HepG2 (cell line): Measurements from ENCODE around the gene POU4F3. TPM values are rescaled to one million over a fixed set of nuclear protein-coding genes. Genes with fewer than 3 reads are reported as not detected.

Experiments used
- ATAC-seq: fragments of 200-7000 bp; cut with Tn5 transposase; 3 replicates; pipeline ENCODE4 v1.9.1; 2020; ENCODE audit warnings: mild to moderate bottlenecking, moderate library complexity
- BruUV-seq: library from RNA; stranded (reverse); fragments of 400-500 nt; replicated peaks from 2 replicates; lab custom pipeline; 2021; lab: Mats Ljungman, UMichigan
- CTCF ChIA-PET: fragments of 300-600 bp; formaldehyde crosslinking; extraction: SDS; loops from one replicate; lab custom pipeline; 2021; ENCODE audit warnings: low total read pairs, inconsistent platforms, low intra/inter-chr PET ratio; lab: Yijun Ruan, JAX
- POLR2A ChIA-PET: fragments of 350-600 bp; sonication (Branson Sonifier 250); formaldehyde crosslinking; loops from one replicate; lab custom pipeline; 2020; ENCODE audit warnings: antibody characterized with exemption, inconsistent platforms; lab: Yijun Ruan, JAX
- DNase-seq: peaks from one replicate; pipeline ENCODE4 v3.0.0-alpha.2; 2015; ENCODE audit warnings: low spot score
- FAIRE-seq: peaks from 3 replicates; lab custom pipeline; 2011; peaks lifted over from hg19 to GRCh38; lab: Jason Lieb, UNC
- H2AFZ ChIP-seq: one replicate; pipeline ENCODE4 v1.6.1; 2011; ENCODE audit warnings: low read length, inconsistent platforms
- H3K27ac ChIP-seq: fragments of 300-600 bp; 3 replicates; pipeline ENCODE4 v1.8.0; 2011; ENCODE audit warnings: mixed run types, mild to moderate bottlenecking, mixed read lengths, low read length, inconsistent platforms; ENCODE audit not compliant: insufficient read depth; ENCODE audit errors: extremely low read length
- H3K27me3 ChIP-seq, 2 experiments: fragments of 200-600 bp in 1 of 2; 2 replicates in 1 of 2; 3 replicates in 1 of 2; pipeline versions ENCODE4 v1.6.0 to v1.8.0; 2011; ENCODE audit warnings: low read length in 2 of 2, mild to moderate bottlenecking in 2 of 2, moderate library complexity in 2 of 2, inconsistent platforms in 1 of 2; ENCODE audit not compliant: insufficient read depth in 2 of 2, control insufficient read depth in 1 of 2
- H3K36me3 ChIP-seq, 2 experiments: fragments of 200-600 bp in 1 of 2; replicated peaks in 1 of 2; 2 replicates in 1 of 2; 3 replicates in 1 of 2; pipeline versions ENCODE4 v1.5.1 to v1.8.0; 2011; ENCODE audit warnings: low read length in 2 of 2, inconsistent platforms in 1 of 2; ENCODE audit not compliant: insufficient read depth in 2 of 2, control insufficient read depth in 1 of 2
- H3K4me1 ChIP-seq: 2 replicates; pipeline ENCODE4 v1.5.1; 2012; ENCODE audit warnings: low read length, inconsistent platforms; ENCODE audit not compliant: insufficient read depth
- H3K4me2 ChIP-seq: 2 replicates; pipeline ENCODE4 v1.6.0; 2011; ENCODE audit warnings: low read depth, low read length, inconsistent platforms
- H3K4me3 ChIP-seq, 3 experiments: fragments of 200-600 bp in 1 of 3; sonication (generic), shearing (Covaris generic) in 1 of 3; replicated peaks in 1 of 3; 2 replicates each; pipeline ENCODE4 v1.5.1; 2011 to 2016; ENCODE audit warnings: low read length in 3 of 3, inconsistent platforms in 2 of 3, low read depth in 2 of 3, mild to moderate bottlenecking in 2 of 3, control low read depth in 1 of 3, mixed read lengths in 1 of 3; ENCODE audit not compliant: insufficient read depth in 1 of 3
- H3K79me2 ChIP-seq: one replicate; pipeline ENCODE4 v1.6.1; 2011; ENCODE audit warnings: low read length, inconsistent platforms; ENCODE audit not compliant: insufficient read depth
- H3K9ac ChIP-seq: 2 replicates; pipeline ENCODE4 v1.6.0; 2011; ENCODE audit warnings: mild to moderate bottlenecking, low read depth, low read length, inconsistent platforms; ENCODE audit not compliant: insufficient read depth
- H3K9me3 ChIP-seq: 2 replicates; pipeline ENCODE4 v1.5.1; 2012; ENCODE audit warnings: mild to moderate bottlenecking, low read length
- H4K20me1 ChIP-seq: 2 replicates; pipeline ENCODE4 v1.6.0; 2011; ENCODE audit warnings: inconsistent platforms, mild to moderate bottlenecking, low read length, moderate library complexity; ENCODE audit not compliant: insufficient read depth
- ATRX ChIP-seq: sonication (generic); formaldehyde crosslinking; IDR thresholded peaks from 2 replicates; pipeline ENCODE4 v1.4.0; 2020; ENCODE audit warnings: missing genetic modification reagents, borderline replicate concordance
- CBX5 ChIP-seq: sonication (generic); formaldehyde crosslinking; IDR thresholded peaks from 2 replicates; pipeline ENCODE4 v1.4.0; 2020; ENCODE audit warnings: missing genetic modification reagents, borderline replicate concordance
- ELF4 ChIP-seq: sonication (generic); formaldehyde crosslinking; IDR thresholded peaks from 2 replicates; pipeline ENCODE4 v1.5.0; 2020; ENCODE audit warnings: missing genetic modification reagents, mild to moderate bottlenecking, moderate library complexity, borderline replicate concordance
- FOXC1 ChIP-seq: sonication (generic); formaldehyde crosslinking; IDR thresholded peaks from 2 replicates; pipeline ENCODE4 v1.8.0; 2022; ENCODE audit warnings: mild to moderate bottlenecking, missing genetic modification reagents, borderline replicate concordance
- GATAD1 ChIP-seq: IDR thresholded peaks from 2 replicates; pipeline ENCODE4 v1.6.1; 2016; ENCODE audit warnings: missing genetic modification reagents, missing compliant biosample characterization
- HDAC6 ChIP-seq: fragments of 200-600 bp; sonication (generic); IDR thresholded peaks from 2 replicates; pipeline ENCODE4 v1.7.0; 2017; ENCODE audit warnings: mild to moderate bottlenecking, antibody characterized with exemption, low read length, low read depth
- KDM3A ChIP-seq: IDR thresholded peaks from 2 replicates; pipeline ENCODE4 v1.6.1; 2018; ENCODE audit warnings: low read depth, missing compliant biosample characterization
- KLF9 ChIP-seq: IDR thresholded peaks from 2 replicates; pipeline ENCODE4 v1.6.1; 2016; ENCODE audit warnings: low read depth
- MEIS1 ChIP-seq: sonication (generic); formaldehyde crosslinking; IDR thresholded peaks from 2 replicates; pipeline ENCODE4 v1.9.0; 2021; ENCODE audit warnings: mild to moderate bottlenecking, missing genetic modification reagents, moderate library complexity, borderline replicate concordance
- NBN ChIP-seq: fragments of 450-650 bp; conservative IDR thresholded peaks from 2 replicates; pipeline ENCODE4 v1.6.1; 2017
- ZNF75D ChIP-seq: sonication (generic); formaldehyde crosslinking; IDR thresholded peaks from 2 replicates; pipeline ENCODE4 v1.8.1; 2023; ENCODE audit warnings: missing genetic modification reagents, mild to moderate bottlenecking, borderline replicate concordance
- ZNF768 ChIP-seq: sonication (generic); formaldehyde crosslinking; IDR thresholded peaks from 2 replicates; pipeline ENCODE4 v1.4.0; 2020; ENCODE audit warnings: missing genetic modification reagents
- ZNF781 ChIP-seq: sonication (generic); formaldehyde crosslinking; IDR thresholded peaks from 2 replicates; pipeline ENCODE4 v1.5.1; 2020; ENCODE audit warnings: borderline replicate concordance, mild to moderate bottlenecking, missing genetic modification reagents; ENCODE audit errors: not compliant biosample characterization
- ZNF784 ChIP-seq: sonication (generic); formaldehyde crosslinking; IDR thresholded peaks from 2 replicates; pipeline ENCODE4 v1.5.1; 2020; ENCODE audit warnings: missing genetic modification reagents, mild to moderate bottlenecking, borderline replicate concordance
- WGBS: methylation state at CpG from one replicate; pipeline ENCODE4 v1.1.6; 2017; ENCODE audit warnings: low lambda C conversion rate; 5-methylcytosine and 5-hydroxymethylcytosine counted together
- in situ Hi-C: cut with HindIII; loops from 2 replicates; pipeline ENCODE4 v1.10.0; 2017; ENCODE audit warnings: low pct_unique_long_range_greater_than_20kb; ENCODE audit not compliant: extremely low pct_ligation_motif_present
- intact Hi-C: fragments of 100-400 bp; cut with micrococcal nuclease; formaldehyde crosslinking; loops from one replicate; pipeline ENCODE4 v1.10.0; 2022; ENCODE audit not compliant: unreplicated experiment
- polyA plus RNA-seq, 8 experiments: library from polyadenylated mRNA; depleted of rRNA in 3 of 8; stranded (reverse) in 7 of 8; unstranded in 1 of 8; fragments of >200 nt; fragmentation: Illumina TruSeq in 4 of 8; extraction: Trizol in 4 of 8; gene quantifications; 2 replicates each; pipeline versions ENCODE4 v1.2.1 to v1.2.3, GENCODE V29; 2011 to 2016; ENCODE audit warnings: low read depth in 4 of 8, missing spikeins in 1 of 8, mixed read lengths in 1 of 8; ENCODE audit not compliant: insufficient read depth in 1 of 8
- total RNA-seq, 5 experiments: library from RNA; depleted of rRNA; stranded (reverse); fragments of >200 nt; fragmentation: Illumina TruSeq; extraction: Trizol; gene quantifications; 2 replicates each; pipeline ENCODE4 v1.2.3, GENCODE V29; 2016; ENCODE audit warnings: low read depth in 1 of 5
- TF ChIP-seq, protein P1 (sequence below): sonication (generic); formaldehyde crosslinking; IDR thresholded peaks from 2 replicates; pipeline ENCODE4 v1.5.0; 2020; ENCODE audit warnings: mild to moderate bottlenecking, missing genetic modification reagents

The POU4F3 gene
- total and polyA plus RNA-seq, 2 of the 13 experiments (the other 11 are each of a cell fraction or from before 2014, with no cell fraction given): not detected

DNA sequence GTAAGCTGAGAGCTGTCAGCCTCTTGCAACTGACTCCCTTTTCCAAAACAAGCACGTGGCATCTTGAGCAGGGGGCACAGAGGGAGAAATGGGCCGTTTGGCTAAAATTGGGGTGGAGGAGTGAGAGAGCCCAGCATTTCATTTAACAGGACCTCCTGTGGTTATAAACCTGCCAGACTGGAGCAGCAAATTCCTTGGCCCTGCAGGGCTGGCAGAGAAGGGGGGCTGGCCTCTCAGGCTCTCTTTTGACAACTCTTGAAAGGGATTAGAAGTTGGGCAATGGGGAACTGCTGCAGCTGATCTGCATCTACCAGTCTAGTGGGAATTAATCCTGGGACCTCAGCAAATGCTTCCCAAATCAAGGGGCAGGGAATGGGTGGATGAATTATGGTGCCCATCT, 7.2 kb upstream of the POU4F3 start:
- H4K20me1 ChIP-seq: no peaks in the 10 kb centered on the region
- FAIRE-seq (no peak), ATAC-seq (no peak), DNase-seq (no peak)
- no peak overlapping the region for H3K9ac ChIP-seq
- H3K9me3 ChIP-seq: no peaks in the 10 kb centered on the region
- H2AFZ ChIP-seq: no peak overlapping the region
- peaks cover 0 to 5% of the 10 kb centered on the region in 2 experiments; a peak in 1 of 5 replicates for H3K27me3 ChIP-seq
- H3K4me1 ChIP-seq: no peaks in the 10 kb centered on the region
- H3K79me2 ChIP-seq: no peaks in the 10 kb centered on the region
- no peak overlapping the region for H3K4me3 ChIP-seq
- BruUV-seq: no TSS peak
- CTCF ChIA-PET: no interaction called here
- intact Hi-C loops: no loop called here
- H3K4me2 ChIP-seq: no peak overlapping the region
- no peaks in the 10 kb centered on the region for H3K36me3 ChIP-seq
- WGBS: 0% methylated on average over 2 of the region's 2 CpGs
- POLR2A ChIA-PET: no interaction called here
- TF ChIP-seq NBN (no peak), FOXC1 (no peak), ZNF75D (CRISPR knock-in tag) (no peak), ZNF784 (CRISPR knock-in tag) (no peak), HDAC6 (no peak)
- H3K27ac ChIP-seq: no peak overlapping the region
- in situ Hi-C loops: no loop called here

- in situ Hi-C loops (no loop called here), intact Hi-C loops (no loop called here)
- Histone ChIP-seq H3K27ac (no peak overlapping the region), H3K79me2 (no peaks in the 10 kb centered on the region), H4K20me1 (no peaks in the 10 kb centered on the region; the same call in 1 of the 2 replicates), H3K4me1 (no peaks in the 10 kb centered on the region), H3K4me3 (no peak overlapping the region), H3K36me3 (no peaks in the 10 kb centered on the region), H3K9ac (no peak overlapping the region), H3K9me3 (no peaks in the 10 kb centered on the region), H3K4me2 (no peak overlapping the region), H3K27me3 (peaks cover 2 to 25% of the 10 kb centered on the region in 2 experiments; a peak in 2 of 5 replicates), H2AFZ (no peak overlapping the region)
- WGBS: 66% methylated on average over 7 of the region's 24 CpGs
- ChIA-PET CTCF (no interaction called here), POLR2A (no interaction called here)
- no TSS peak for BruUV-seq
- FAIRE-seq (no peak), DNase-seq (no peak), ATAC-seq (no peak)
- TF ChIP-seq MEIS1 (CRISPR knock-in tag) (no peak), ATRX (CRISPR knock-in tag) (no peak), ZNF781 (CRISPR knock-in tag) (no peak), KLF9 (CRISPR knock-in tag) (no peak), CBX5 (CRISPR knock-in tag) (no peak), KDM3A (CRISPR knock-in tag) (no peak), GATAD1 (CRISPR knock-in tag) (no peak), ELF4 (CRISPR knock-in tag) (no peak), ZNF768 (CRISPR knock-in tag) (no peak)
- TF ChIP-seq, protein P1, sequence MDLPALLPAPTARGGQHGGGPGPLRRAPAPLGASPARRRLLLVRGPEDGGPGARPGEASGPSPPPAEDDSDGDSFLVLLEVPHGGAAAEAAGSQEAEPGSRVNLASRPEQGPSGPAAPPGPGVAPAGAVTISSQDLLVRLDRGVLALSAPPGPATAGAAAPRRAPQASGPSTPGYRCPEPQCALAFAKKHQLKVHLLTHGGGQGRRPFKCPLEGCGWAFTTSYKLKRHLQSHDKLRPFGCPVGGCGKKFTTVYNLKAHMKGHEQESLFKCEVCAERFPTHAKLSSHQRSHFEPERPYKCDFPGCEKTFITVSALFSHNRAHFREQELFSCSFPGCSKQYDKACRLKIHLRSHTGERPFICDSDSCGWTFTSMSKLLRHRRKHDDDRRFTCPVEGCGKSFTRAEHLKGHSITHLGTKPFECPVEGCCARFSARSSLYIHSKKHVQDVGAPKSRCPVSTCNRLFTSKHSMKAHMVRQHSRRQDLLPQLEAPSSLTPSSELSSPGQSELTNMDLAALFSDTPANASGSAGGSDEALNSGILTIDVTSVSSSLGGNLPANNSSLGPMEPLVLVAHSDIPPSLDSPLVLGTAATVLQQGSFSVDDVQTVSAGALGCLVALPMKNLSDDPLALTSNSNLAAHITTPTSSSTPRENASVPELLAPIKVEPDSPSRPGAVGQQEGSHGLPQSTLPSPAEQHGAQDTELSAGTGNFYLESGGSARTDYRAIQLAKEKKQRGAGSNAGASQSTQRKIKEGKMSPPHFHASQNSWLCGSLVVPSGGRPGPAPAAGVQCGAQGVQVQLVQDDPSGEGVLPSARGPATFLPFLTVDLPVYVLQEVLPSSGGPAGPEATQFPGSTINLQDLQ (CRISPR knock-in tag): no peak
Observed at GRCh38 chr5:146334074-146334533, 4.5 kb upstream of the POU4F3 start.
